Measurements from ENCODE around the gene ASPG. TPM values are rescaled to one million over a fixed set of nuclear protein-coding genes. Genes with fewer than 3 reads are reported as not detected.

ASPG gene
- total RNA-seq, 4 donors from 2014 or later, result 26.0 to 38.5 (median 28.2) TPM

- DNase-seq (ENCODE audit: low spot score in 2 of 2), result no peak
- Histone ChIP-seq H3K9me3 (peaks cover 18% of the 10 kb centered on the region), H3K27me3 (peaks cover 2% of the 10 kb centered on the region), H3K36me3 (no peaks in the 10 kb centered on the region), H3K27ac (no peak overlapping the region), H3K4me3 (no peak overlapping the region), H3K4me1 (peaks cover under 1% of the 10 kb centered on the region)
- TF ChIP-seq, protein P1, sequence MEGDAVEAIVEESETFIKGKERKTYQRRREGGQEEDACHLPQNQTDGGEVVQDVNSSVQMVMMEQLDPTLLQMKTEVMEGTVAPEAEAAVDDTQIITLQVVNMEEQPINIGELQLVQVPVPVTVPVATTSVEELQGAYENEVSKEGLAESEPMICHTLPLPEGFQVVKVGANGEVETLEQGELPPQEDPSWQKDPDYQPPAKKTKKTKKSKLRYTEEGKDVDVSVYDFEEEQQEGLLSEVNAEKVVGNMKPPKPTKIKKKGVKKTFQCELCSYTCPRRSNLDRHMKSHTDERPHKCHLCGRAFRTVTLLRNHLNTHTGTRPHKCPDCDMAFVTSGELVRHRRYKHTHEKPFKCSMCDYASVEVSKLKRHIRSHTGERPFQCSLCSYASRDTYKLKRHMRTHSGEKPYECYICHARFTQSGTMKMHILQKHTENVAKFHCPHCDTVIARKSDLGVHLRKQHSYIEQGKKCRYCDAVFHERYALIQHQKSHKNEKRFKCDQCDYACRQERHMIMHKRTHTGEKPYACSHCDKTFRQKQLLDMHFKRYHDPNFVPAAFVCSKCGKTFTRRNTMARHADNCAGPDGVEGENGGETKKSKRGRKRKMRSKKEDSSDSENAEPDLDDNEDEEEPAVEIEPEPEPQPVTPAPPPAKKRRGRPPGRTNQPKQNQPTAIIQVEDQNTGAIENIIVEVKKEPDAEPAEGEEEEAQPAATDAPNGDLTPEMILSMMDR (IDR thresholded peaks at IDR 0.05), result no peak
- no peak for TF ChIP-seq POLR2AphosphoS5 (IDR thresholded peaks at IDR 0.05)
- TF ChIP-seq POLR2A (IDR thresholded peaks at IDR 0.05), result no peak
- TF ChIP-seq EP300 (IDR thresholded peaks at IDR 0.05), result no peak
- WGBS, result 66% methylated on average over 4 of the region's 4 CpGs
These were observed 39.5 kb downstream of the ASPG start for GRCh38 chr14:104125011-104125410.

DNA sequence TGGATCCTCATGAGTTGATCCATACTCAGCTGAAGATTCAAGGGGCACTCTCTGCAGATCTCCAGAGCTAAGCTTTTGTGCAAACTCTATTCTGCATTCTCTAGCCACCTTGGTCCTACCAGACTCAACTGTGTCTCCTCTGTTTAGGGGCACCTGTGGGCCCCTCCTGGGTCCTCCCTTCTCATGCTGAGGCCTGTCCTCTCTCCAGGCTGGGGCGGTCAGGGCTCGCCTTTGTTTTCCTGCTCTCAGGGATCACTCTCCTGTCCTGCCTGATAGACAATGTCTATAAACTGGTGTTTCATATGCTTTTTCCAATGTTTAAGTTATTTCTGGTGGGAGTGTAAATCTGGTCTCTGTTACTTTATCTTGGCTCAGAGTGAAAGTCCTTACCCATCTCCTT lies 41.3 kb downstream of the ASPG start:
- 84% methylated on average over 2 of the region's 2 CpGs for WGBS
- TF ChIP-seq POLR2AphosphoS5 (IDR thresholded peaks at IDR 0.05) (no peak), POLR2A (IDR thresholded peaks at IDR 0.05) (no peak), EP300 (IDR thresholded peaks at IDR 0.05) (no peak)
- TF ChIP-seq, protein P1 (IDR thresholded peaks at IDR 0.05), result no peak
- H3K9me3 ChIP-seq, result peaks cover 20% of the 10 kb centered on the region

GRCh38 chr14:104128981-104129380 lies 43.5 kb downstream of the ASPG start:
- WGBS, result 97% methylated on average over 1 of the region's 1 CpG
- no peak for DNase-seq (ENCODE audit: low spot score in 2 of 2)

More for the DNA sequence above, 41.3 kb downstream of the ASPG start:
- H3K27ac ChIP-seq, result no peak overlapping the region
- H3K36me3 ChIP-seq, result no peaks in the 10 kb centered on the region
- peaks cover 2% of the 10 kb centered on the region for H3K27me3 ChIP-seq
- H3K4me3 ChIP-seq, result no peak overlapping the region
- no peaks in the 10 kb centered on the region for H3K4me1 ChIP-seq
- DNase-seq (ENCODE audit: low spot score in 2 of 2), result peak; percentile 43 to 52

DNA sequence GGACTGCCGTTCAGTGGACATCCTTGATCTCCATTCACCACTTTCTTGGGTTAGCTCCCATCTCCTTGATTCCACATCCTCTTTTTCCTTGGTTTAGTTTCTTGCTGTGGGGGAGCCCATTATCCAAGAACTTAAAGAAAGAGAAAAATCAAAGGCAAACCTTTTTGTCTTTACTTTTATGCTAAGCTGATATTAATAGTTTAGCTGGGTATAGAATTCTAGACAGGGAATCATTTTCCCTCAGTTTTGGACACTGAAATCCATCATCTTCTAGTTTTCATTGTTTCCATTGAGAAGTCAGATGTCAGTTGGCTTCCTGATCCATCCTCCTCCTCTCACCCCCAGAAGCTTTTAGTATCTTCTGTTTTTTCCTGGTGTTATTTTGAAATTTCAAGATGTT lies 44.1 kb downstream of the ASPG start:
- no peak for DNase-seq (ENCODE audit: low spot score in 2 of 2)
- Histone ChIP-seq H3K36me3 (no peaks in the 10 kb centered on the region), H3K4me3 (no peak overlapping the region), H3K27me3 (peaks cover 26% of the 10 kb centered on the region), H3K4me1 (no peaks in the 10 kb centered on the region), H3K9me3 (peaks cover 20% of the 10 kb centered on the region), H3K27ac (no peak overlapping the region)
- TF ChIP-seq EP300 (IDR thresholded peaks at IDR 0.05) (no peak), POLR2AphosphoS5 (IDR thresholded peaks at IDR 0.05) (no peak), POLR2A (IDR thresholded peaks at IDR 0.05) (no peak)
- TF ChIP-seq, protein P1 (IDR thresholded peaks at IDR 0.05), result no peak
- 100% methylated on average over 1 of the region's 1 CpG for WGBS

More at GRCh38 chr14:104128981-104129380, 43.5 kb downstream of the ASPG start:
- peaks cover 20% of the 10 kb centered on the region for H3K27me3 ChIP-seq
- H3K4me1 ChIP-seq, result no peaks in the 10 kb centered on the region
- H3K9me3 ChIP-seq, result peaks cover 20% of the 10 kb centered on the region
- H3K36me3 ChIP-seq, result no peaks in the 10 kb centered on the region
- H3K27ac ChIP-seq, result no peak overlapping the region
- no peak overlapping the region for H3K4me3 ChIP-seq
- TF ChIP-seq, protein P1 (IDR thresholded peaks at IDR 0.05), result no peak
- TF ChIP-seq EP300 (IDR thresholded peaks at IDR 0.05) (no peak), POLR2AphosphoS5 (IDR thresholded peaks at IDR 0.05) (no peak)

DNA sequence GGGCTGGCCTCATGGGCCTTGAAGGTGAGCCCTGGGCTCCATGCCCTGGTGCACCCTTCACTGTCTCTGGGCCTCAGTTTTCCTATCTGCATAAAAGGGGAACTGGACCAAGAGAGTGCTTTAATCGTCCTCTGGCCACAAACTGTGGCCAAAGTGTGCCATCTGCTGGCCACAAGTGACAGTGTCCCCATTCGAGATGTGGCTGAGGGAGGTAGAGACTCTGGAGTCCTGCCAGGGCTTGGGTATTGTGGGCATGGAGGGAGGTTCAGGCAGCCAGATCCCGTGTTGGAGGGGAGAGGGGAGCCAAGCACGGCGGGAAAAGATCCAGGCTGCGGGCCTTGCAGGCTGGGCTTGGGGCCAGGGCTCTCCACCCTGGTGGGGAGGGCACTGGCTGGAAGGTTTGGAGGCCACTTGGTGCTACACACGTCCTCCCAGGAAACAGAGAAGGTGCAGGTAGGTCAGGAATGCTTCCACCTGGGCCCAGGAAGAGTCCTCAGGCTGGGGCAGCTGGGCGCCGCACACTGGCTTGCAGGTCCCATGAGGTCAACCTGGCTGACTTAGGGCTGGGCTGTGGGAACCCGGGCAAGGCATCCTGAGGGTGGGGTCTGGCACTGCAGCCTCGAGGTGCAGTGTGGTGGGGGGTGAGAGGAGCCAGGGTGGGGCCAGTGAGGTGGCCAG lies 45.6 kb downstream of the ASPG start:
- WGBS, result 0% methylated on average over 3 of the region's 11 CpGs
- TF ChIP-seq, protein P1 (IDR thresholded peaks at IDR 0.05), result peak; percentile 49 to 54
- TF ChIP-seq POLR2A (IDR thresholded peaks at IDR 0.05) (no peak), EP300 (IDR thresholded peaks at IDR 0.05) (no peak), POLR2AphosphoS5 (IDR thresholded peaks at IDR 0.05) (no peak)

More for the DNA sequence above, 45.6 kb downstream of the ASPG start:
- H3K9me3 ChIP-seq, result peaks cover 15% of the 10 kb centered on the region
- no peaks in the 10 kb centered on the region for H3K36me3 ChIP-seq
- peaks cover 42% of the 10 kb centered on the region for H3K27me3 ChIP-seq
- H3K4me1 ChIP-seq, result peaks cover 6% of the 10 kb centered on the region
- DNase-seq (ENCODE audit: low spot score in 2 of 2), result peak; percentile 60 to 72
- no peak overlapping the region for H3K4me3 ChIP-seq
- H3K27ac ChIP-seq, result no peak overlapping the region
